NCI-H2081 (cell line): ENCODE measurements around the gene SORCS3.
A peak's percentile ranks its signal among the peaks of the same experiment; 100 is the strongest.

Experiments used
- DNase-seq, 2 experiments: peaks; one replicate each; lab custom pipeline; 2025; lab: John Stamatoyannopoulos, UW

The SORCS3 gene

GRCh38 chr10:104777086-104777799 lies 136.2 kb downstream of the SORCS3 start:
- DNase-seq = no peak

DNA sequence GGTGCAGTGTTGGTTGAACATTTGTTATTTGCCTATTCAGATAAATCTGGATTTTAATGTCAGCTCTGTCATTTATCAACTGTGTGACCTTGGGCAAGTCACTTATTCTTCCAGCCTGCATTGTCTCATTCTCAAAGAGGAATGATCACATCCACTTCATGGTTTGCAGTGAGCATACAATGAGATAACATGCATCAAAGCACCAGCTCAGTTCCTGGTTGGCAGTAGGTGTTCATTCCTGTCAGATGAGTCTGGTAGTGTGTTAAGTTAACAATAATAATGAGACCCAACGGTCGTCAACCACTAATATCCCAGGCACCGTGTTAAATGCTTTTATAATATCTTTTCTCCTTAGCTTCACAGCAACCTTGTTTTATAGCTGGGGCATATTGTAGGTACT lies 137.3 kb downstream of the SORCS3 start:
- DNase-seq = no peak

DNA sequence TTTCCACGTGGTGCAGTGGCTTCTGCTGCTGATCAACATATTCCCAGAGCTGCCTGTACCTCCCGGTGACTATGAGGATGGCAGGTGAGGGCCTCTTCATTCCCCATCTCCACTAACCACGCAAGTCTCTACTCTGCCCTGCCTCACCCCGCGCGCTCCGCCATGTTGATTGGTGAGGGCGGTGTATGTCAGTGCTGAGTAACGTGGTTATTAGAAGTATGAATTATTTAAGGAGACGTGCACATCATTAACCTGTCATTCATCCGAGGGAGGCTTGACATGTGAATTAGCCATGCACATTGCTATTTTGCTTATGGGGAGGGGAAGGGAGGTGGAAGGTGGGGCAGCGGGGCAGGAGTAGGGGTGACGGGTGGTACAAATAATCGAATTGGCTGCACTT lies 138.6 kb downstream of the SORCS3 start:
- no peak for DNase-seq

GRCh38 chr10:104780165-104780564 lies 139.1 kb downstream of the SORCS3 start:
- no peak for DNase-seq

GRCh38 chr10:104780946-104781595 lies 140.0 kb downstream of the SORCS3 start:
- DNase-seq = no peak

DNA sequence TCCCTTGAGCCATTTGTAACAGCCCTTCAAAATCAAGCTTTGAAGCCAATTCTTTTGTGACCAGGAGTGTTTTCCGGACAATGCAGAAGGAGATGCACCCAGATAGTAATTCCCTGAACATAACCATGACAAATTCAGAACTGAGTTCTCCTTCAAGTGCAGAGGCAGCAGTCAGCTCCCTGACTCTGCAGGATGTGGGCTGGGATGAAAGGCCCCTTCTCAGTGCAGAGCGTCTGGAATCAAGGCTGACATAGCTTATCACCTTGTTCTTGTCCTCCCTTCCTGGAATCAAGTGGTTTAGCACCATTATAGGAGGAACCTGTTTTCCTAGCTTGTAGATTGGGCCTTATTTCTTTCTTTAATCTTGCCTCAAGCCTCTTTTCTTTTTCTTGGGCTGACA lies 143.4 kb downstream of the SORCS3 start:
- no peak for DNase-seq

DNA sequence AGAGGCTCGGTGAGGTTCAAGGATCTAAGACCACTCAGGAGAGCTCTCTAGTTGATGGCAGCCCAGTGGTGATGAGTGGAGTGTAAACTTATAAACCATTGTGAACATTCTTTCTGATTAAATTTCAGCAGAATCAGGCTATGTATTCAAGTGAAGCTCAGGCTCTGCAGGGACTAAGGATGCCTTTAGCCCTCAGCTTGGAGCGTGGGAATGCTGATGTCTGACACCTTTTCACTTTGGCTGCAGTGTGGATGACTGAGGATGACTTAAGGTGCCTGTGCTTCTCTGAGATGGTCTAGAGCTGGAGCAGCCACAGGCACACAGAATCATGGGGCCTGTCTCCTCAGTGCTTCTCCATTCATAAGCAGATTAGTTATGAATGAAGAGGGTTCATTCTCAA lies 150.4 kb downstream of the SORCS3 start:
- DNase-seq = no peak

GRCh38 chr10:104795411-104795810 lies 154.3 kb downstream of the SORCS3 start:
- DNase-seq = no peak

DNA sequence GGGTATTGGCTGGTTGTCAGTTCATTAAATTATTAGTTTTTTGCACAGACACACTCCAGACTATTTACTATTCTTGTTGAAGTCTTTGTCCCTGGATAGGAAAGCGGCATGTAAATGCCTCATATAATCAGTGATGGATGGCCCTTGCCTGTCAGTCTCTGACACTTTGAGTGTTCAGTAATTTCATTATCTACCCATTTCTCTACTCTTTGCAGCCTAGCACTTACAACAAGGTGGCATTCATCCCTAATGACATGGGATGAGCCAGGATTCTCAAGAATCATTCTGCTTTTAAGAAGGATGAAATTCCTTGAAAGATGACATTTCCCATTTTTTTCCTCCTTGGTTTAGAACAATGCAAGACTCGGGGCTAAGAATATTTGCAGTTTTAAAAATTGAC lies 155.7 kb downstream of the SORCS3 start:
- no peak for DNase-seq

GRCh38 chr10:104802941-104803340 lies 161.9 kb downstream of the SORCS3 start:
- no peak for DNase-seq

- no peak for DNase-seq
Measured at GRCh38 chr10:104804880-104805279, 163.8 kb downstream of the SORCS3 start.

DNA sequence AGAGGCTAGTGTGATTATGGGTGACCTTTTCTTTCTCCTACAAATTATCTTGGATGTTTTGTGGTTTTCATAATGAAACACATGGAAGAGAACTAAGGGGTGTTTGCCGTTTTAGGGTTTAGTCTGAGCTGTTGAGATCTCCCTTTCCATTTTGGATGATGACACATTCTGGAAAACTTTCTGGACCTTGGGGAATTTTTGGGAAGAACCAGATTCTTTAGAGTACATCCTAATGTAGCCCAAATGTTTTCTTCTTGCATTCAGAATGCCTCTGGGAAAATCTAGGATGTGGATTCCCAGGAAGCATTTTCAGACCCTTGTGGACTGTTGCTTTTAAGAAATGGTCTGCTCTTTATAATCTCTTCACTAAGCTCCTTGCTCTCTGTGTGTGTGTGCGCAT lies 165.7 kb downstream of the SORCS3 start:
- no peak for DNase-seq

- no peak for DNase-seq
Measured at GRCh38 chr10:104807581-104808310, 166.7 kb downstream of the SORCS3 start.

DNA sequence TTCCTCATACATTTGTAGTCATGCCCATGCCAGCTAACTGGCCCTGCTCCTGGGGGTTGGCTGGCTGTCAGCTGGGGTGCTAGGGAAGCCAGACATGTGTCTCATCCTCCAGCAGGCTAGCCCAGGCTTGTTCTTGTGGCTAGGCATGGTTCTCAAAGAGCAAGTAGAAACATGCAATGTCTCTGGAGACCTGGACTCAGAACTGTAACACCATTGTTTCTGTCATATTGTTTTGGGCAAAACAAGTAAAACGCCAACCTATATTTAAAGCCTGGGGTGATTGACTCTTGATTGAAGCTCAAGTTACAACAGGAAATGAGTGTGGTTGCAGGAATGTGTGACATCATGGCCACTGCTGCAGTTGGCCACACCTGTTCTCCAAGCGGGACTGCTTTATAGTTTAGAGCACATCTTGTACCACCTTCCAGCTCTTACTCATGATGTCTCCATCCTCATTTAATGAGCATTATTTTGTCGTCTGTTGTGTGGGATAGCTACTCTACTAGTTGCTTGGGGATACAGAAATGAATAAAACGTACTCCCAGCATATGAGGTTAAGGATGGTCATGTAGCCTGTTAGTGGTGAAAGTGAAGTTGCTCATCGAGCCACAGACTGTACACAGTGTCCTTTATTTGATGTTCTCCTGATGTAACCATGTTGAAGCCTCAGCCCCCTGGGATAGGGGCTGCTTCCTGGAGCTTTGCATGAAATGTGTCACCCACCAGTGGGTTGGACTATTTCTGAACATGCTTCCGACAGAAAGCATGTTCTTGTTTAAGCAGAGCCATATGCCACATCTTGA lies 168.4 kb downstream of the SORCS3 start:
- peak in 1 of 2 experiments; percentile 6 for DNase-seq

- DNase-seq = no peak
Measured at GRCh38 chr10:104811166-104811565, 170.1 kb downstream of the SORCS3 start.

- DNase-seq = no peak
Measured at GRCh38 chr10:104816501-104816900, 175.4 kb downstream of the SORCS3 start.

- no peak for DNase-seq
Measured at GRCh38 chr10:104819731-104820130, 178.6 kb downstream of the SORCS3 start.

DNA sequence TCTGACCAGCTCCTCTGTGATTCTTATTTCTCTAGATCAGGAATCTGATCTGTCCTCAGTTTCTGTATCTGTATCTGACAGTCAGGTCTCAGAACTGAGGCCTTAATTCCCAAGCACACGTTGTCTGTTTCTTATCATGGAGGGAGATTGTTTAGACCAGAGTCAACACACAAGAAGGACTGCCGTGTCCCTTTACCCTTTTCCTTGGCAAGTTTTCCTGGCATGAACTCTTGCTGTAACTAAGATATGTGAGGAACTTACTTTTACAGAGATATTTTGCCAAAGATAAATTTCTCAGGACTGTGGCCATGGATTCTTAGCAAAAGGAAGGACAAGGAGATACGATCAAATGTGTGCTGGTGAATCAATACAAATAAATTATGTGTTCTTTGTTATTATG lies 181.0 kb downstream of the SORCS3 start:
- no peak for DNase-seq

GRCh38 chr10:104824380-104825006 lies 183.4 kb downstream of the SORCS3 start:
- no peak for DNase-seq

GRCh38 chr10:104831272-104831671 lies 190.2 kb downstream of the SORCS3 start:
- no peak for DNase-seq

DNA sequence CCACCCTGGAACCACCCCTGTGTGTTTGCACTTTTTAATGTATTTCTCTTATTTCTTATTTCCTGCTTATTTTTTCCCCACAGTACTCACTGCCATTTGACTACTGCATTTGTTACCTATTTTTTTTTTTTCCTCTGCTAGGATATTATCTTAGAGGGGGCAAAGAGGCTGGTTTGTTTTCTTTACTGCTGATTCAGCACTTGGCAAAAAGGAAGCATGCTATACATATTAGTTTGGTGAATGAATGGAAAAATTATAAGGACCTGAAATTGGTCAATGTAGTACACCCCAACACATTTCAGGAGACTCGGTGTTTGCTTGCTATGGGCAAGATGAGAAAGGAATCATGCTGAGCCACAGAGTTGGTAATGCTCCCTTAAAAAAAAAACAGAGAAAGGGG lies 193.5 kb downstream of the SORCS3 start:
- DNase-seq = no peak

- DNase-seq = no peak
Measured at GRCh38 chr10:104835422-104835821, 194.3 kb downstream of the SORCS3 start.
